HepG2 (cell line): ENCODE data around the gene ZNF22. TPM values are rescaled to one million over a fixed set of nuclear protein-coding genes. Genes with fewer than 3 reads are reported as not detected.
A peak's percentile ranks its signal among the peaks of the same experiment; 100 is the strongest.

Experiments
- ATAC-seq: fragments of 200-7000 bp; cut with Tn5 transposase; 3 replicates; pipeline ENCODE4 v1.9.1; 2020; ENCODE audit warnings: mild to moderate bottlenecking, moderate library complexity
- BruUV-seq: library from RNA; stranded (reverse); fragments of 400-500 nt; replicated peaks from 2 replicates; lab custom pipeline; 2021; lab: Mats Ljungman, UMichigan
- CTCF ChIA-PET: fragments of 300-600 bp; formaldehyde crosslinking; extraction: SDS; loops from one replicate; lab custom pipeline; 2021; ENCODE audit warnings: low total read pairs, inconsistent platforms, low intra/inter-chr PET ratio; lab: Yijun Ruan, JAX
- POLR2A ChIA-PET: fragments of 350-600 bp; sonication (Branson Sonifier 250); formaldehyde crosslinking; loops from one replicate; lab custom pipeline; 2020; ENCODE audit warnings: antibody characterized with exemption, inconsistent platforms; lab: Yijun Ruan, JAX
- DNase-seq: peaks from one replicate; pipeline ENCODE4 v3.0.0-alpha.2; 2015; ENCODE audit warnings: low spot score
- FAIRE-seq: peaks from 3 replicates; lab custom pipeline; 2011; peaks lifted over from hg19 to GRCh38; lab: Jason Lieb, UNC
- H2AFZ ChIP-seq: one replicate; pipeline ENCODE4 v1.6.1; 2011; ENCODE audit warnings: low read length, inconsistent platforms
- H3K27ac ChIP-seq: fragments of 300-600 bp; 3 replicates; pipeline ENCODE4 v1.8.0; 2011; ENCODE audit warnings: mixed run types, mild to moderate bottlenecking, mixed read lengths, low read length, inconsistent platforms; ENCODE audit not compliant: insufficient read depth; ENCODE audit errors: extremely low read length
- H3K27me3 ChIP-seq, 2 experiments: fragments of 200-600 bp in 1 of 2; 2 replicates in 1 of 2; 3 replicates in 1 of 2; pipeline versions ENCODE4 v1.6.0 to v1.8.0; 2011; ENCODE audit warnings: low read length in 2 of 2, mild to moderate bottlenecking in 2 of 2, moderate library complexity in 2 of 2, inconsistent platforms in 1 of 2; ENCODE audit not compliant: insufficient read depth in 2 of 2, control insufficient read depth in 1 of 2
- H3K36me3 ChIP-seq, 2 experiments: fragments of 200-600 bp in 1 of 2; replicated peaks in 1 of 2; 2 replicates in 1 of 2; 3 replicates in 1 of 2; pipeline versions ENCODE4 v1.5.1 to v1.8.0; 2011; ENCODE audit warnings: low read length in 2 of 2, inconsistent platforms in 1 of 2; ENCODE audit not compliant: insufficient read depth in 2 of 2, control insufficient read depth in 1 of 2
- H3K4me1 ChIP-seq: 2 replicates; pipeline ENCODE4 v1.5.1; 2012; ENCODE audit warnings: low read length, inconsistent platforms; ENCODE audit not compliant: insufficient read depth
- H3K4me2 ChIP-seq: 2 replicates; pipeline ENCODE4 v1.6.0; 2011; ENCODE audit warnings: low read depth, low read length, inconsistent platforms
- H3K4me3 ChIP-seq, 3 experiments: fragments of 200-600 bp in 1 of 3; sonication (generic), shearing (Covaris generic) in 1 of 3; replicated peaks in 1 of 3; 2 replicates each; pipeline ENCODE4 v1.5.1; 2011 to 2016; ENCODE audit warnings: low read length in 3 of 3, inconsistent platforms in 2 of 3, low read depth in 2 of 3, mild to moderate bottlenecking in 2 of 3, control low read depth in 1 of 3, mixed read lengths in 1 of 3; ENCODE audit not compliant: insufficient read depth in 1 of 3
- H3K79me2 ChIP-seq: one replicate; pipeline ENCODE4 v1.6.1; 2011; ENCODE audit warnings: low read length, inconsistent platforms; ENCODE audit not compliant: insufficient read depth
- H3K9ac ChIP-seq: 2 replicates; pipeline ENCODE4 v1.6.0; 2011; ENCODE audit warnings: mild to moderate bottlenecking, low read depth, low read length, inconsistent platforms; ENCODE audit not compliant: insufficient read depth
- H3K9me3 ChIP-seq: 2 replicates; pipeline ENCODE4 v1.5.1; 2012; ENCODE audit warnings: mild to moderate bottlenecking, low read length
- H4K20me1 ChIP-seq: 2 replicates; pipeline ENCODE4 v1.6.0; 2011; ENCODE audit warnings: inconsistent platforms, mild to moderate bottlenecking, low read length, moderate library complexity; ENCODE audit not compliant: insufficient read depth
- ADNP ChIP-seq: sonication (generic); formaldehyde crosslinking; IDR thresholded peaks from 2 replicates; pipeline ENCODE4 v1.4.0; 2020; ENCODE audit warnings: missing genetic modification reagents
- CHCHD3 ChIP-seq: sonication (generic); formaldehyde crosslinking; IDR thresholded peaks from 2 replicates; pipeline ENCODE4 v1.8.0; 2022; ENCODE audit warnings: mild to moderate bottlenecking, missing genetic modification reagents, moderate library complexity
- DPF2 ChIP-seq: sonication (generic); formaldehyde crosslinking; IDR thresholded peaks from 2 replicates; pipeline ENCODE4 v1.4.0; 2020; ENCODE audit warnings: mild to moderate bottlenecking, low read depth, missing genetic modification reagents, borderline replicate concordance
- ETV5 ChIP-seq: IDR thresholded peaks from 2 replicates; pipeline ENCODE4 v1.6.1; 2018; ENCODE audit warnings: missing biosample characterization, missing genetic modification reagents, inconsistent platforms, borderline replicate concordance
- FOXK2 ChIP-seq: fragments of 450-650 bp; IDR thresholded peaks from 2 replicates; pipeline ENCODE4 v1.6.1; 2016
- FOXM1 ChIP-seq: sonication (generic); formaldehyde crosslinking; IDR thresholded peaks from 2 replicates; pipeline ENCODE4 v1.5.0; 2020; ENCODE audit warnings: missing genetic modification reagents
- MLLT10 ChIP-seq: sonication (generic); formaldehyde crosslinking; IDR thresholded peaks from 2 replicates; pipeline ENCODE4 v1.4.0; 2020; ENCODE audit warnings: missing genetic modification reagents
- NFE2L1 ChIP-seq: sonication (generic); formaldehyde crosslinking; IDR thresholded peaks from 2 replicates; pipeline ENCODE4 v1.4.0; 2020; ENCODE audit warnings: missing genetic modification reagents, mild to moderate bottlenecking, borderline replicate concordance
- RBM39 ChIP-seq: fragments of 200-400 bp; formaldehyde crosslinking; IDR thresholded peaks from one replicate; pipeline ENCODE4 v1.6.1; 2018; ENCODE audit warnings: antibody characterized with exemption, mild to moderate bottlenecking, low read depth, low read length; ENCODE audit not compliant: poor library complexity, severe bottlenecking
- SKI ChIP-seq: fragments of 450-650 bp; IDR thresholded peaks from one replicate; pipeline ENCODE4 v1.6.1; 2018; ENCODE audit warnings: mild to moderate bottlenecking; ENCODE audit not compliant: partially characterized antibody
- SMYD3 ChIP-seq: sonication (generic); formaldehyde crosslinking; IDR thresholded peaks from 2 replicates; pipeline ENCODE4 v1.8.1; 2023; ENCODE audit warnings: mild to moderate bottlenecking, missing genetic modification reagents
- TAF1 ChIP-seq: sonication (generic); formaldehyde crosslinking; IDR thresholded peaks from 2 replicates; pipeline ENCODE4 v1.4.0; 2020; ENCODE audit warnings: missing genetic modification reagents
- XRCC5 ChIP-seq: fragments of 200-400 bp; formaldehyde crosslinking; optimal IDR thresholded peaks from 2 replicates; pipeline ENCODE3; 2017; ENCODE audit warnings: mild to moderate bottlenecking, low read length
- ZNF10 ChIP-seq: sonication (generic); formaldehyde crosslinking; IDR thresholded peaks from 2 replicates; pipeline ENCODE4 v1.4.0; 2020; ENCODE audit warnings: mild to moderate bottlenecking, low read depth, missing genetic modification reagents, borderline replicate concordance
- ZNF883 ChIP-seq: sonication (generic); formaldehyde crosslinking; IDR thresholded peaks from 2 replicates; pipeline ENCODE4 v1.5.1; 2020; ENCODE audit warnings: mild to moderate bottlenecking, missing genetic modification reagents; ENCODE audit errors: not compliant biosample characterization
- ZSCAN20 ChIP-seq: sonication (generic); formaldehyde crosslinking; IDR thresholded peaks from 2 replicates; pipeline ENCODE4 v1.4.0; 2020; ENCODE audit warnings: missing genetic modification reagents, mild to moderate bottlenecking, borderline replicate concordance
- WGBS: methylation state at CpG from one replicate; pipeline ENCODE4 v1.1.6; 2017; ENCODE audit warnings: low lambda C conversion rate; 5-methylcytosine and 5-hydroxymethylcytosine counted together
- in situ Hi-C: cut with HindIII; loops from 2 replicates; pipeline ENCODE4 v1.10.0; 2017; ENCODE audit warnings: low pct_unique_long_range_greater_than_20kb; ENCODE audit not compliant: extremely low pct_ligation_motif_present
- intact Hi-C: fragments of 100-400 bp; cut with micrococcal nuclease; formaldehyde crosslinking; loops from one replicate; pipeline ENCODE4 v1.10.0; 2022; ENCODE audit not compliant: unreplicated experiment
- polyA plus RNA-seq, 8 experiments: library from polyadenylated mRNA; depleted of rRNA in 3 of 8; stranded (reverse) in 7 of 8; unstranded in 1 of 8; fragments of >200 nt; fragmentation: Illumina TruSeq in 4 of 8; extraction: Trizol in 4 of 8; gene quantifications; 2 replicates each; pipeline versions ENCODE4 v1.2.1 to v1.2.3, GENCODE V29; 2011 to 2016; ENCODE audit warnings: low read depth in 4 of 8, missing spikeins in 1 of 8, mixed read lengths in 1 of 8; ENCODE audit not compliant: insufficient read depth in 1 of 8
- total RNA-seq, 5 experiments: library from RNA; depleted of rRNA; stranded (reverse); fragments of >200 nt; fragmentation: Illumina TruSeq; extraction: Trizol; gene quantifications; 2 replicates each; pipeline ENCODE4 v1.2.3, GENCODE V29; 2016; ENCODE audit warnings: low read depth in 1 of 5
- TF ChIP-seq, protein P1 (sequence below), 2 experiments: fragments of 450-650 bp in 1 of 2; sonication (generic) in 1 of 2; formaldehyde crosslinking; IDR thresholded peaks; 2 replicates each; pipeline versions ENCODE4 v1.5.0 to v1.8.0; 2020 to 2022; ENCODE audit warnings: mild to moderate bottlenecking in 1 of 2, missing genetic modification reagents in 1 of 2
- TF ChIP-seq, protein P2 (sequence below): IDR thresholded peaks from 2 replicates; pipeline ENCODE4 v1.6.1; 2016; ENCODE audit warnings: low read depth
- TF ChIP-seq, protein P3 (sequence below): IDR thresholded peaks from 2 replicates; pipeline ENCODE4 v1.6.1; 2016
- TF ChIP-seq, protein P4 (sequence below): sonication (generic); formaldehyde crosslinking; IDR thresholded peaks from 2 replicates; pipeline ENCODE4 v1.5.0; 2020; ENCODE audit warnings: mild to moderate bottlenecking, low read depth, missing genetic modification reagents, borderline replicate concordance

ZNF22 gene
- total and polyA plus RNA-seq, 2 of the 13 experiments (the other 11 are each of a cell fraction or from before 2014, with no cell fraction given) = 0.40 to 1.3 TPM

DNA sequence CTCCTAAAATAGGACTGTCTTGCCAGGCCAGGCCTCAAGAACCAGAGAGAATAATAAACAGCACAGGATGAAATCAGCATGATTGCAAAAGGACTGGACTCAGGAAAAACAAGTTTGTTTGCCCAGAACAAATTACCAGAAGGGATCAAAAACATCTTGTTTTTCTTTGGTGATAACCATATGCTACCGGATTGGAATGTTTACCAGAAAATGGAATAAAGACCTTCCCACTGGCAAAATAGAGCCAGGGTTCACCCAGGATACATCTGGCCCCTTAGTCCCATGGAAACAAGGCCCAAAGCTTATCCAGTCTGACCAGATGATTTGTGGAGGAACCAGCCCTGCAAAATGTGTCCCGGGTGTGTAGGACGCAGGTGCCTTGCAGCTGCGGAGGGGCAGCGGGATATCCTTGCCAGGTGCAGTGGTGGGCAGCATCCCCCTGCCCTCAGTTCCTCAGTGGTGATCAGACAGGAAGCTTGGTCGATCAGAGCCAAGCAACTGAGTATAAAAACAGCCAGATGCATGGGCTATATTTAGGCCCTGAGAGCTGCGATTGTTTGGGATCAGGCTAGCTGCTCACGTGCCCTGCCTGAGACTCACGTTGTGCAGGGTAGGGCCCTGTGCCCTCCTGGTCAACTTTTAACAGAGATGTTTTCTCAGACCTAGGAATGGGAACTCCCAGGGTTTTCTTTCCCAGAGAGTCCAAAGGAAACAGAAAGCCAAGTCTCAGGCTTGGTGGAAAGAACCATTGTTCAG lies 4.6 kb upstream of the ZNF22 start:
- Histone ChIP-seq H4K20me1 (no peaks in the 10 kb centered on the region), H3K27me3 (no peaks in the 10 kb centered on the region), H2AFZ (no peak overlapping the region), H3K4me3 (peak overlapping the region in 2 of 3 experiments; percentile 16 to 40; a peak in 3 of 6 replicates), H3K9me3 (no peaks in the 10 kb centered on the region), H3K4me2 (peak overlapping the region; percentile 60), H3K36me3 (peaks cover 12 to 22% of the 10 kb centered on the region in 2 experiments; a peak in 3 of 5 replicates), H3K4me1 (peaks cover 94% of the 10 kb centered on the region), H3K27ac (peak overlapping the region; percentile 92), H3K79me2 (no peaks in the 10 kb centered on the region), H3K9ac (peak overlapping the region; percentile 71)
- ChIA-PET CTCF (no interaction called here), POLR2A (interaction anchor here (0.9 to 12.0 kb wide), 14 partner anchors 8 to 1129 kb away, joined by 3 to 863 read pairs (median 4); partner anchors contain the start of genes DEPP1 and RASSF4)
- TSS peak; percentile 5 for BruUV-seq
- DNase-seq (peak; percentile 94), FAIRE-seq (peak; percentile 53), ATAC-seq (peak; percentile 83)
- in situ Hi-C loops (no loop called here), intact Hi-C loops (loop anchor here (1.0 kb wide), 1 partner anchor 15 kb away; no protein-coding TSS in a partner anchor)
- 0% methylated on average over 5 of the region's 9 CpGs for whole genome bisulfite sequencing
- TF ChIP-seq, protein P1, sequence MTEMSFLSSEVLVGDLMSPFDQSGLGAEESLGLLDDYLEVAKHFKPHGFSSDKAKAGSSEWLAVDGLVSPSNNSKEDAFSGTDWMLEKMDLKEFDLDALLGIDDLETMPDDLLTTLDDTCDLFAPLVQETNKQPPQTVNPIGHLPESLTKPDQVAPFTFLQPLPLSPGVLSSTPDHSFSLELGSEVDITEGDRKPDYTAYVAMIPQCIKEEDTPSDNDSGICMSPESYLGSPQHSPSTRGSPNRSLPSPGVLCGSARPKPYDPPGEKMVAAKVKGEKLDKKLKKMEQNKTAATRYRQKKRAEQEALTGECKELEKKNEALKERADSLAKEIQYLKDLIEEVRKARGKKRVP (CRISPR knock-in tag; IDR thresholded peaks at IDR 0.05) = peak in 1 of 2 experiments; percentile 91; a peak in 2 of 4 replicates
- TF ChIP-seq SMYD3 (peak; percentile 79), DPF2 (CRISPR knock-in tag) (peak; percentile 68; the same call in 1 of the 2 replicates), ZNF883 (no peak), CHCHD3 (CRISPR knock-in tag) (no peak), ZSCAN20 (CRISPR knock-in tag) (no peak), NFE2L1 (CRISPR knock-in tag) (no peak), FOXK2 (peak; percentile 81), TAF1 (CRISPR knock-in tag) (peak; percentile 56), ZNF10 (CRISPR knock-in tag) (no peak), FOXM1 (no peak), ADNP (CRISPR knock-in tag) (no peak), MLLT10 (no peak), XRCC5 (no peak), RBM39 (peak; percentile 25), SKI (peak; percentile 68), ETV5 (CRISPR knock-in tag) (peak; percentile 89)
- TF ChIP-seq, protein P2, sequence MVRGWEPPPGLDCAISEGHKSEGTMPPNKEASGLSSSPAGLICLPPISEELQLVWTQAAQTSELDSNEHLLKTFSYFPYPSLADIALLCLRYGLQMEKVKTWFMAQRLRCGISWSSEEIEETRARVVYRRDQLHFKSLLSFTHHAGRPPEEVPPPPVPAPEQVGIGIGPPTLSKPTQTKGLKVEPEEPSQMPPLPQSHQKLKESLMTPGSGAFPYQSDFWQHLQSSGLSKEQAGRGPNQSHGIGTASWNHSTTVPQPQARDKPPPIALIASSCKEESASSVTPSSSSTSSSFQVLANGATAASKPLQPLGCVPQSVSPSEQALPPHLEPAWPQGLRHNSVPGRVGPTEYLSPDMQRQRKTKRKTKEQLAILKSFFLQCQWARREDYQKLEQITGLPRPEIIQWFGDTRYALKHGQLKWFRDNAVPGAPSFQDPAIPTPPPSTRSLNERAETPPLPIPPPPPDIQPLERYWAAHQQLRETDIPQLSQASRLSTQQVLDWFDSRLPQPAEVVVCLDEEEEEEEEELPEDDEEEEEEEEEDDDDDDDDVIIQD (CRISPR knock-in tag) = peak; percentile 57; the same call in 1 of the 2 replicates
- TF ChIP-seq, protein P3, sequence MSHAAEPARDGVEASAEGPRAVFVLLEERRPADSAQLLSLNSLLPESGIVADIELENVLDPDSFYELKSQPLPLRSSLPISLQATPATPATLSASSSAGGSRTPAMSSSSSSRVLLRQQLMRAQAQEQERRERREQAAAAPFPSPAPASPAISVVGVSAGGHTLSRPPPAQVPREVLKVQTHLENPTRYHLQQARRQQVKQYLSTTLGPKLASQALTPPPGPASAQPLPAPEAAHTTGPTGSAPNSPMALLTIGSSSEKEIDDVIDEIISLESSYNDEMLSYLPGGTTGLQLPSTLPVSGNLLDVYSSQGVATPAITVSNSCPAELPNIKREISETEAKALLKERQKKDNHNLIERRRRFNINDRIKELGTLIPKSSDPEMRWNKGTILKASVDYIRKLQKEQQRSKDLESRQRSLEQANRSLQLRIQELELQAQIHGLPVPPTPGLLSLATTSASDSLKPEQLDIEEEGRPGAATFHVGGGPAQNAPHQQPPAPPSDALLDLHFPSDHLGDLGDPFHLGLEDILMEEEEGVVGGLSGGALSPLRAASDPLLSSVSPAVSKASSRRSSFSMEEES = peak; percentile 84
- TF ChIP-seq, protein P4, sequence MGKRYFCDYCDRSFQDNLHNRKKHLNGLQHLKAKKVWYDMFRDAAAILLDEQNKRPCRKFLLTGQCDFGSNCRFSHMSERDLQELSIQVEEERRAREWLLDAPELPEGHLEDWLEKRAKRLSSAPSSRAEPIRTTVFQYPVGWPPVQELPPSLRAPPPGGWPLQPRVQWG = no peak
